Measurements from ENCODE around the gene EGLN3. TPM values are rescaled to one million over a fixed set of nuclear protein-coding genes. Genes with fewer than 3 reads are reported as not detected.

EGLN3 gene
- total and polyA plus RNA-seq, 2 of the 13 experiments (the other 11 are each of a cell fraction or from before 2014, with no cell fraction given), result 0.18 to 27.3 TPM

DNA sequence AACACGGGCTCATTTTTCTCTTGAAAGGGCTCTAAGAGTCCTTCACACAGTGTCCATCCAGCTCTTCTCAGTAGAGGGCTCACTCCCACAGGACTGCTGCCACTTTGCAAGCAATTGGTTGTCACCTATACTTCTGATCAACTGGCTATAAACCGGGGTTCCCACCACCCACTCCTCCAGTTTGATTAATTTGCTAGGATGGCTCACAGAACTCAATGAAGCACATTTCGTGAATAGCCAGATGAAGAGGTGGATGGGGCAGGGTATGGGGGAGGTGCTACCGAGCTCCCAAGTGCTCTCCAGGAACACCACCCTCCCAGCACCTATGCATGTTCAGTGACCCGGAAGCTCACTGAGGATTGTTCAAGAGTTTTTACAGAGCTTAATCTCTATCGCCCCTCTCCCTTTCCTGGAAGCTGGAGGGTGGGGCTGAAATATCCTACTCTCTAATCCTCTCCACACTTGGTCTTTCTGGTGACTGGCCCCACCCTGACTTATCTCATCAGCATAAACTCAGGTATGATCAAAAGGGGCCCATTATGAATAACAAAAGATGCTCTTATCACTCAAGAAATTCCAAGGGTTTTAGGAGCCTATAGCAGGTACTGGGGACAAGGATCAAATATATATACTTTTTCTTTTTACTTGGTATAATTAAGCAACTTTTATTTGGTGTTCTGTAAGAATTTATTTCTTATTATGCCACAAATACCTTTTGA, 13.9 kb upstream of the EGLN3 start (continued):
- TF ChIP-seq, protein P1, sequence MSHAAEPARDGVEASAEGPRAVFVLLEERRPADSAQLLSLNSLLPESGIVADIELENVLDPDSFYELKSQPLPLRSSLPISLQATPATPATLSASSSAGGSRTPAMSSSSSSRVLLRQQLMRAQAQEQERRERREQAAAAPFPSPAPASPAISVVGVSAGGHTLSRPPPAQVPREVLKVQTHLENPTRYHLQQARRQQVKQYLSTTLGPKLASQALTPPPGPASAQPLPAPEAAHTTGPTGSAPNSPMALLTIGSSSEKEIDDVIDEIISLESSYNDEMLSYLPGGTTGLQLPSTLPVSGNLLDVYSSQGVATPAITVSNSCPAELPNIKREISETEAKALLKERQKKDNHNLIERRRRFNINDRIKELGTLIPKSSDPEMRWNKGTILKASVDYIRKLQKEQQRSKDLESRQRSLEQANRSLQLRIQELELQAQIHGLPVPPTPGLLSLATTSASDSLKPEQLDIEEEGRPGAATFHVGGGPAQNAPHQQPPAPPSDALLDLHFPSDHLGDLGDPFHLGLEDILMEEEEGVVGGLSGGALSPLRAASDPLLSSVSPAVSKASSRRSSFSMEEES (CRISPR knock-in tag; IDR thresholded peaks at IDR 0.05), result 0 out of 2 replicates have a peak, but pooled peaks have one; percentile 28
- TF ChIP-seq EEA1 (CRISPR knock-in tag; IDR thresholded peaks at IDR 0.05; ENCODE audit: borderline replicate concordance) (no peak), NFAT5 (CRISPR knock-in tag; IDR thresholded peaks at IDR 0.05) (no peak), ZNF3 (CRISPR knock-in tag; IDR thresholded peaks at IDR 0.05) (no peak), PCBP1 (IDR thresholded peaks at IDR 0.05; ENCODE audit: borderline replicate concordance, low read depth, low read length) (no peak)
- TF ChIP-seq, protein P2, sequence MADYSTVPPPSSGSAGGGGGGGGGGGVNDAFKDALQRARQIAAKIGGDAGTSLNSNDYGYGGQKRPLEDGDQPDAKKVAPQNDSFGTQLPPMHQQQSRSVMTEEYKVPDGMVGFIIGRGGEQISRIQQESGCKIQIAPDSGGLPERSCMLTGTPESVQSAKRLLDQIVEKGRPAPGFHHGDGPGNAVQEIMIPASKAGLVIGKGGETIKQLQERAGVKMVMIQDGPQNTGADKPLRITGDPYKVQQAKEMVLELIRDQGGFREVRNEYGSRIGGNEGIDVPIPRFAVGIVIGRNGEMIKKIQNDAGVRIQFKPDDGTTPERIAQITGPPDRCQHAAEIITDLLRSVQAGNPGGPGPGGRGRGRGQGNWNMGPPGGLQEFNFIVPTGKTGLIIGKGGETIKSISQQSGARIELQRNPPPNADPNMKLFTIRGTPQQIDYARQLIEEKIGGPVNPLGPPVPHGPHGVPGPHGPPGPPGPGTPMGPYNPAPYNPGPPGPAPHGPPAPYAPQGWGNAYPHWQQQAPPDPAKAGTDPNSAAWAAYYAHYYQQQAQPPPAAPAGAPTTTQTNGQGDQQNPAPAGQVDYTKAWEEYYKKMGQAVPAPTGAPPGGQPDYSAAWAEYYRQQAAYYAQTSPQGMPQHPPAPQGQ (CRISPR knock-in tag; IDR thresholded peaks at IDR 0.05; ENCODE audit: borderline replicate concordance), result no peak
